OCI-LY3 (cell line): ENCODE measurements around the gene NDUFV3.
"Not testable (repeated sequence)": the region's sequence is repeated elsewhere in the genome, so short reads cannot be mapped to it uniquely, and the experiment has no call there.

ENCODE experiments used
- H2AFZ ChIP-seq: fragments of 200-600, 300-600 bp; shearing (Covaris generic); 2 replicates; pipeline ENCODE4 v1.6.0; 2014; ENCODE audit warnings: antibody characterized with exemption, low read depth, low read length
- H3K27ac ChIP-seq: fragments of 200-600, 300-600 bp; sonication (generic); 2 replicates; pipeline ENCODE4 v1.5.1; 2014; ENCODE audit warnings: mild to moderate bottlenecking, low read length, moderate library complexity, mixed read lengths
- H3K27me3 ChIP-seq: fragments of 200-600, 300-600 bp; sonication (generic); 2 replicates; pipeline ENCODE4 v1.6.1; 2014; ENCODE audit warnings: low read depth, low read length, mixed read lengths
- H3K36me3 ChIP-seq: fragments of 200-600, 300-600 bp; sonication (generic); replicated peaks from 2 replicates; pipeline ENCODE3; 2014; ENCODE audit warnings: low read depth, low read length, mixed read lengths
- H3K4me1 ChIP-seq: fragments of 300-600, 200-600 bp; sonication (generic); 2 replicates; pipeline ENCODE4 v1.6.1; 2014; ENCODE audit warnings: low read length, mixed read lengths
- H3K4me2 ChIP-seq: fragments of 200-600, 300-600 bp; sonication (generic); 2 replicates; pipeline ENCODE4 v1.6.1; 2014; ENCODE audit warnings: low read length, mixed read lengths
- H3K4me3 ChIP-seq: fragments of 300-600, 200-600 bp; sonication (generic); 2 replicates; pipeline ENCODE4 v1.5.1; 2014; ENCODE audit warnings: antibody characterized with exemption, mild to moderate bottlenecking, low read length, moderate library complexity
- H3K79me2 ChIP-seq: fragments of 300-600, 200-600 bp; shearing (Covaris generic); 2 replicates; pipeline ENCODE4 v1.6.1; 2014; ENCODE audit warnings: mild to moderate bottlenecking, low read length, mixed read lengths
- H3K9ac ChIP-seq: fragments of 300-600, 200-600 bp; shearing (Covaris generic); 2 replicates; pipeline ENCODE4 v1.6.0; 2014; ENCODE audit warnings: mild to moderate bottlenecking, low read length, moderate library complexity
- H3K9me3 ChIP-seq: fragments of 200-600, 300-600 bp; shearing (Covaris generic); 2 replicates; pipeline ENCODE4 v1.6.1; 2014; ENCODE audit warnings: low read length, mixed read lengths; ENCODE audit not compliant: insufficient read depth
- H4K20me1 ChIP-seq: fragments of 200-600, 300-600 bp; sonication (generic); 2 replicates; pipeline ENCODE4 v1.6.1; 2016; ENCODE audit warnings: low read length, mixed read lengths; ENCODE audit not compliant: insufficient read depth
- CTCF ChIP-seq: fragments of 200-600, 300-600 bp; sonication (generic); IDR thresholded peaks from 2 replicates; pipeline ENCODE4 v1.5.1; 2014; ENCODE audit warnings: antibody characterized with exemption, low read length, low read depth
- EZH2phosphoT487 ChIP-seq: fragments of 200-600 bp; shearing (Covaris generic); IDR thresholded peaks from 2 replicates; pipeline ENCODE4 v1.6.1; 2018; ENCODE audit warnings: antibody characterized with exemption, mixed run types, low read depth

Gene NDUFV3

GRCh38 chr21:42846221-42846620 lies 46.9 kb upstream of the NDUFV3 start:
- Histone ChIP-seq H3K27ac (no peak overlapping the region), H3K4me1 (no peaks in the 10 kb centered on the region), H3K79me2 (peaks cover 66% of the 10 kb centered on the region), H3K4me3 (no peak overlapping the region), H3K4me2 (no peak overlapping the region), H3K9me3 (no peaks in the 10 kb centered on the region), H3K9ac (no peak overlapping the region), H3K36me3 (peaks cover 31% of the 10 kb centered on the region), H3K27me3 (no peaks in the 10 kb centered on the region), H2AFZ (no peak overlapping the region), H4K20me1 (peaks cover 5% of the 10 kb centered on the region; the same call in 1 of the 2 replicates)
- TF ChIP-seq EZH2phosphoT487, result no peak
- no peak for TF ChIP-seq CTCF

- Histone ChIP-seq H3K27ac (no peak overlapping the region), H3K36me3 (peaks cover 31% of the 10 kb centered on the region), H3K79me2 (peaks cover 66% of the 10 kb centered on the region), H3K27me3 (no peaks in the 10 kb centered on the region), H3K9me3 (no peaks in the 10 kb centered on the region), H3K4me2 (no peak overlapping the region), H3K4me3 (no peak overlapping the region), H4K20me1 (peaks cover 5% of the 10 kb centered on the region; the same call in 1 of the 2 replicates), H2AFZ (no peak overlapping the region), H3K9ac (no peak overlapping the region), H3K4me1 (no peaks in the 10 kb centered on the region)
- TF ChIP-seq EZH2phosphoT487 (no peak), CTCF (no peak)
Observed at GRCh38 chr21:42847051-42847707, 45.9 kb upstream of the NDUFV3 start.

- Histone ChIP-seq H2AFZ (no peak overlapping the region), H3K27ac (no peak overlapping the region), H3K4me3 (no peak overlapping the region), H3K36me3 (peaks cover 31% of the 10 kb centered on the region), H3K4me1 (no peaks in the 10 kb centered on the region), H3K9ac (no peak overlapping the region), H4K20me1 (peaks cover 5% of the 10 kb centered on the region; the same call in 1 of the 2 replicates), H3K79me2 (peaks cover 66% of the 10 kb centered on the region), H3K9me3 (no peaks in the 10 kb centered on the region), H3K4me2 (no peak overlapping the region), H3K27me3 (no peaks in the 10 kb centered on the region)
- no peak for TF ChIP-seq EZH2phosphoT487
- TF ChIP-seq CTCF, result no peak
Observed at GRCh38 chr21:42847726-42848125, 45.4 kb upstream of the NDUFV3 start.

- H3K9ac ChIP-seq, H3K27ac ChIP-seq, H4K20me1 ChIP-seq, H3K9me3 ChIP-seq, H2AFZ ChIP-seq, H3K4me2 ChIP-seq, H3K4me1 ChIP-seq, H3K4me3 ChIP-seq, H3K27me3 ChIP-seq: not testable (repeated sequence)
- Histone ChIP-seq H3K79me2 (peaks cover 66% of the 10 kb centered on the region), H3K36me3 (peaks cover 31% of the 10 kb centered on the region)
Observed at GRCh38 chr21:42848144-42848931, 44.8 kb upstream of the NDUFV3 start.
